DMS153 treated with DMSO at 0.1 percent for 48 hours (cell line): ENCODE measurements around the gene ANKRD52.
"Not testable (repeated sequence)": the region's sequence is repeated elsewhere in the genome, so short reads cannot be mapped to it uniquely, and the experiment has no call there.

Experiments used
- DNase-seq: peaks from one replicate; lab custom pipeline; 2025; ENCODE audit not compliant: unreplicated experiment; lab: John Stamatoyannopoulos, UW

The ANKRD52 gene

GRCh38 chr12:56258068-56258819 is at the start of gene ANKRD52:
Gene ANKRD52 (minus strand): TSS chr12:56258384. CDS start chr12:56258269, 115 bp downstream.
- DNase-seq: peak; percentile 69

- no peak for DNase-seq
Measured at GRCh38 chr12:56307221-56307965, 49.2 kb upstream of the ANKRD52 start.

DNA sequence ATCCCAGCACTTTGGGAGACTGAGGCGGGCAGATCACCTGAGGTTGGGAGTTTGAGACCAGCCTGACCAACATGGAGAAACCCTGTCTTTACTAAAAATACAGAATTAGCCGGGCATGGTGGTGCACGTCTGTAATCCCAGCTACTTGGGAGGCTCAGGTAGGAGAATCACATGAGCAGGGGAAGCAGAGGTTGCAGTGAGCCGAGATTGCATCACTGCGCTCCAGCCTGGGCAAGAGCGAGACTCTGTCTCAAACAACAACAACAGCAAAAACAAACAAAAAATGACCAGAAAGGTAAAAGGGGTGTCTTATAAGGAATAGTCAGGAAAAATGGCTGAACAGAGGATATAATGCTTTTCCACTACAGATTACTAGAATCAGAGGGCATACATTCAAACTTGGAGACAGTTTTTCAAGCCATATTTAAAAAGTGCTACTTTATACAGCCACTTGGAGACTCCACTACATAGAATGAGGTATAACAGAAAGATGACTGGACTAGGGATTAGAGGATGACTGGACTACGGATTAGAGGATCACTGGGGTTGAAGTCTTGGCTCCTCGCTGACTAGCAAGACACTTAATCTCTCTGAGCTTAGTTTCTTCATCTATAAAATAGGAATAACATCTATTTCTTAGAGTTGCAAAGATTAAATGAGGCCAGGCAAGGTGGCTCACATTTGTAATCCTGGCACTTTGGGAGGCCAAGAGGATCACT is 46.8 kb upstream of the ANKRD52 start:
- DNase-seq: no peak

- DNase-seq: no peak
Measured at GRCh38 chr12:56304276-56304675, 46.1 kb upstream of the ANKRD52 start.

DNA sequence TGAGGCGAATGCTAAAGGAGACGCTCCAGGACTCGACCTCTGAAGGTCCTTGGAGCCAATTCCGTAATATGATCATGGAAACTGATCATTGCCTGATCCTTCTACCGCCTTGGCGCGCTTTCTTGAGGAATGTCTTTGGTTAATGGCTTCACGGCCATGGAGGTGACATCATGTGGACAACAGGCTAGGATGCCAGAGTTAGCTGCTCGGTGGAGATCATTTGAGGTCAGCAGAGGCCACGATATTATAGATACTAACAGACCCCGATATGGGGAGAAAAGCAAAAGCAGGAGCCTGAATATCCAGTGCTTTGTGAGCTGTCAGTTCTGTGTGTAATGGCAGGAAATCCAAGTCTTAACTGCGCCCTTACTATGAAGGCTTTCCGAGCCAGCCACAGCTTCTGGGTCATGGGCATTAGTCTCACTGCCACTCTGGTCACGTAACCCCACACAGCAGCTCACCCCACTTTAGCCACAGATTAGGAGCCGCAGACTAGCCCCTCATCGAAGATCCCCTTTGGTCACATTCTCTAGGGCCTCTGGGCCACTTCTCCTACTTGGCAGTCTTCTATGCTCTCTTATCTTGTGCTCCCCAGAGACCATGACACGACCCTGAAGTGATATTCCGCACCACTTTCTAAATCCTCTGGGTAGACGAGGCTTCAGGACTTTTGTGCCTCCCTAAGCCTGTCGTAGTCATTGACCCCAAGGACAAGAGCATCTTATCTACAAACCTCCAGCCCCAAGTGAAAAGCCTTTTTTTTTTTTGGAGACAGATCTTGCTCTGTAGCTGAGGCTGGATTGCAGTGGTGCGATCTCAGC is 42.7 kb upstream of the ANKRD52 start:
- DNase-seq: peak; percentile 49

- peak; percentile 96 for DNase-seq
Measured at GRCh38 chr12:56299853-56300643, 41.9 kb upstream of the ANKRD52 start, which contains the start of gene CS. Gene CS (minus strand): TSS chr12:56300330. CDS start chr12:56300201, 129 bp downstream.

DNA sequence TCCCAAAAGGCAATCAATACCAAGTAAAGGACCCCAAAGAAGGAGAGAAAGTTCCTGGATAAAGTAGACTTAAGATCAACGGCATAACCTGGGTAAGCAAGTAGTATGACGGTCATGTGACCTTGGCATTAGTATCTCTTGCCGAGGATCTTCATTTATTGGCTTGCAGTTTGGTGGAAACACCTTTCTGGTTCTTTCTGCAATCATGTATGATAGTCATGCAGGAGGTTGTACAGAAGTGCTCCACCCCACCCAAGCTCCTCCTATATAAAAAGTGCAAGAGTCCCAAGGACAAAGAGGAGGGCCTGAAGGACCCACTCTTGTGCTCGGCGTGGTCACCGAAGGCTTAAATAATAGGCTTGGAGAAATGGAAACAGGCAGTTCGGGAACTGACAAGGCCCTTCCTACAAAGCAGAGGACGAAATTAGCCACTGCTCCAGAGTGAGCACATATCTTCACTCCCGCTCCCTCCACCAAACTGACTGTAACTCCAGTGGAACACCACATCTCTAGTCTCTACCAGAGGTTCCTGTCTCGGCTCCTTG is 41.2 kb upstream of the ANKRD52 start:
- no peak for DNase-seq

GRCh38 chr12:56298828-56299227 is 40.6 kb upstream of the ANKRD52 start:
- no peak for DNase-seq

- no peak for DNase-seq
Measured at GRCh38 chr12:56297400-56297799, 39.2 kb upstream of the ANKRD52 start.

GRCh38 chr12:56296295-56296694 is 38.1 kb upstream of the ANKRD52 start:
- DNase-seq: no peak

DNA sequence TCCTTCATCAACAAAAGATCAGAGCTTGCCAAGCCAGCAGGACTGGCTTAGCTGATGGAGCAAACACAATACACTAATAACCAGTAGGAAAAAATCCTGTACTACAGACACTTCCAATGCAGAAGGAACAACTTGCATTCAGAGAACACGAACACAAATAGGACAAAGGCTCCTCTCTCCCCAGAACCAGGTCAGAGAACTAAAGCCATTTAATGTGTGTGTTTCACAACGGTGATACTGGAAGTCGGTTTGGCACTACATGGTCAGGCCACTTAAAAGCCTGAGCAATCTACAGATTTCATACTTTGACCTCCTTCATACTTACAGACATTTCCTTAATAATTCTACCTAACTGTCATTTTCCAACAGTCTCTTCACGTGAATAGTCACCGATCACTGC is 35.6 kb upstream of the ANKRD52 start:
- DNase-seq: no peak

DNA sequence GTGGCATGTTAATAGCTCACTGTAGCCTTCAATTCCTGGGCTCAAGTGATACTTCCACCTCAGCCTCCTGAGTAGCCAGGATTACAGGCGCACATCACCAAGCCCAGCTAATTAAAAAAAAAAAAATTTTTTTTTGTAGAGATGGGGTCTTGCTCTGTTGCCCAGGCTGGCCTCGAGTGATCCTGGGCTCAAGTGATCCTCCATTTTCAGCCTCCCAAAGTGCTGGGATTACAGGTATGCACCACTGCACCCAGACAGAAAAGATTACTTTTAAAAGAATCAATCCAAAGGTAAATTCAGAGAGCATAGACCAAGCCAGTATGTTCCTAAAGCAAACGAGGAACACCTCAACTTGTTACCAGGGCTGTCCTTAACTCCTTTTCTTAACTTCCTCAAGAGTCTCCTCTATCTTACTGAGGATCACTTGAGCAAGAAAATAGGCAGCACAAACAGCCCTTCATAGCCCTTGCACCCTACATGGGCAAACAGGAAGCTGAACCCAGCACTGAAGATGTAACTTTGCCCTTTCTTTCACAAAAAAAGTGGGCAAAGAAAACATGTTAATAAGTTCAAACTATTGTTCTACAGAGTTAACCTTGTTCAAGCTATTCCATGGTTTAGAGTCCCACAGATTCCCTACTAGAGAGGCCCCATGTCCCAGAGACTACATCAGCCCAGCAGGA is 30.7 kb upstream of the ANKRD52 start:
- no peak for DNase-seq

DNA sequence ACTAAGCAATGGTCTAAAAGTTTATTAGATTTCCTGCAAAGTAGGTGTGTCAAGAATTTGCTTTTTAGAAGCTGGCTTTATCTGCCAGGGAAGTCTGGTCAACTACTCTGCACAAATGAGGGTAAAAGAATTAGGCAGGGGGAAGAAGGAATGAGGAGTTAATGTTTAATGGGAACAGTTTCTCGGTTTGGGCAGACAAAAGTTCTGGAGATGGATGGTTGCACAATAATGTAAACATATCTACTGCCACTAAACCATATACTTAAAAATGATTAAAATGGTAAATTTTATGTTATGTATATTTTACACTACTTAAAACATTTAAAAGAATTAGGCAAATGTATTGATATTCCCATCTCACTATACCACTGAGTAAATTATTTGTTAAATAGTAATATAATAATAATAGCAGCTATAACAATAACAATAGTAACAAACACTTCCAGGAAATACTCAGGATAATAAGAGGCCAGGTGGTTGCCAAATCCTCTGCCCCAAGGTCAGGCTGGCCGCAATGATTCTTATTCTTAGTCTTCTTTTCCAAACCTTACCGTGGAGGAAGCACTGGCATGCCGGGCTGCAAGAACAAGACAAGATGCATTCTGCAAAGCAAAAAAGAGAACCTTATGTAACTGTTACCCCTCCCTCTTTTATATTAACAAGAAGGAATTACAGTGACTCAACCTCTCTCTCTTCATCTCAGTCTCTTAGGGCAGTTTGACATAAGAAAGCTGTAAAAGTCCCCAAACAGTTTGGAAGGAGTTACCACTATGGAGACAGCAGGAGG is 28.1 kb upstream of the ANKRD52 start:
- DNase-seq: no peak

- not testable (repeated sequence) for DNase-seq
Measured at GRCh38 chr12:56284263-56284662, 26.1 kb upstream of the ANKRD52 start.

- no peak for DNase-seq
Measured at GRCh38 chr12:56282579-56282978, 24.4 kb upstream of the ANKRD52 start.

DNA sequence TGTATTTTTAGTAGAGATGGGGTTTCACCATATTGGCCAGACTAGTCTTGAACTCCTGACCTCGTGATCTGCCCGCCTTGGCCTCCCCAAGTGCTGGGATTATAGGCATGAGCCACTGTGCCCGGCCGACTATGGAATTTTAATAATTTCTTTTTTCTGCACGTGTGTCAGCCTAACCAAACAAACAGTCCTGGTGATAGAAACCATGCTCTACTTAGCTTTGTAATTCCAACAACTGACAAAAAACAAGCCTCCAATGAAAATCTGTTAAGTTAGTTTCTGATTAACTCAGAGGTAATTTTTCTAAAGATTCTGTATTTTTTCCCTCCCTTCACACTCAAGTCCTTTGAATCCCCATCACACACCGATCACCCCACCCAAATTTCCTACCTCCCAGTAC is 23.8 kb upstream of the ANKRD52 start:
- DNase-seq: no peak

DNA sequence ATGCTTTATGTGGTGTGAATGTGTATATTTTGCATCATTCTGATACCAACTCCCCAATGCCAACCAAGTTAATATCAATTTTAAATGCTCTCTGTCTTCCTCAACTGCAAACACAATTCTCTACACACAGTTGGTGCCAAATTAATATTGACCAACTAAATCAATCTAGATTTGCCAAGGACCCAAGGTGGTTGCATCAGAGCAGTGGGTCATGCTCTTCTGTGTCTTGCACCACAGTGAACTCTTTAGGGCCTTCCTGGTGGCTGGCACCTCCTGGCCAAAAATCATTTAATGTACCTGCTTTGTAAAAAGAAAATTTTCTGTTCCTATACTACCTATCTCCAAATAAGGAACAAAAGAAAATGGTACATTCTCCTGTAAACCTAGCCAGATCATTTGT is 22.7 kb upstream of the ANKRD52 start:
- DNase-seq: no peak

DNA sequence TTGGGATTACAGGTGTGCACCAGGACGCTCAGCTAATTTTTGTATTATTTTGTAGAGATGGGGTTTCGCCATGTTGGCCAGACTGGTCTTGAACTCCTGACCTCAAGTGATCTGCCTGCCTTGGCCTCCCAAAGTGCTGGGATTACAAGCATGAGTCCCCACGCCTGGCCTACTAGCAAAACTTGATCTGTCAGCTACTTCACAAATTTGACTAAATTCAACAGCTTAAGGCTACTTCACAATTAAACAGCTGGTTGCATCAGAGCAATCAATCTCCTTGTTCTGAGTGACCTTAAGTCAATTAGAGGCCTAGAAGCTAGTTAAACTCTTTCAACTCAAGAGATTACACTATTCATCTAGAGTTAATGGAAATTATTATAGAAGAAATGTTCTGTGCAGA is 20.7 kb upstream of the ANKRD52 start:
- no peak for DNase-seq
